Fibroblast of peridontal ligament (primary cell): ENCODE results near the gene IER5L.

Experiments
- DNase-seq: peaks from one replicate; pipeline ENCODE4 v3.0.0-alpha.2; 2010; ENCODE audit errors: extremely low read depth

IER5L gene

GRCh38 chr9:129178568-129179382, 714 bp upstream of the IER5L start:
- DNase-seq: no peak

DNA sequence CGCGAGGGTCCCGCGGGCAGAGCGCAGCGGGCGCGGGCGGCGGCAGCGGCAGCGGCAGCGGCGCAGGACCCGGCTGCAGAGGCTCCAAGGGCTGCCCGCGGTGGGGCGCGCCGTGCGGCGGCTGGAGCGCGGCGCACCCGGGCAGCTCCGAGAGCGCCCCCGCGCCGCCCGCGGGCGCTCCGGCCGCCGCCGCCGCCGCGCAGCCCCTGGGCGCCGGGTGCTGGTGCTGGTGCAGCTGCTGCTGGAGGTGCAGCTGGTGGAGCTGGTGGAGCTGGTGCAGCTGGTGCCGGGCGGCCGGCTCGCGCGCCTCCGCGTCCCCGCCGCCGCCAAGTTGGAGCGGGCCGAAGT, 644 bp downstream of the IER5L start:
- no peak for DNase-seq

DNA sequence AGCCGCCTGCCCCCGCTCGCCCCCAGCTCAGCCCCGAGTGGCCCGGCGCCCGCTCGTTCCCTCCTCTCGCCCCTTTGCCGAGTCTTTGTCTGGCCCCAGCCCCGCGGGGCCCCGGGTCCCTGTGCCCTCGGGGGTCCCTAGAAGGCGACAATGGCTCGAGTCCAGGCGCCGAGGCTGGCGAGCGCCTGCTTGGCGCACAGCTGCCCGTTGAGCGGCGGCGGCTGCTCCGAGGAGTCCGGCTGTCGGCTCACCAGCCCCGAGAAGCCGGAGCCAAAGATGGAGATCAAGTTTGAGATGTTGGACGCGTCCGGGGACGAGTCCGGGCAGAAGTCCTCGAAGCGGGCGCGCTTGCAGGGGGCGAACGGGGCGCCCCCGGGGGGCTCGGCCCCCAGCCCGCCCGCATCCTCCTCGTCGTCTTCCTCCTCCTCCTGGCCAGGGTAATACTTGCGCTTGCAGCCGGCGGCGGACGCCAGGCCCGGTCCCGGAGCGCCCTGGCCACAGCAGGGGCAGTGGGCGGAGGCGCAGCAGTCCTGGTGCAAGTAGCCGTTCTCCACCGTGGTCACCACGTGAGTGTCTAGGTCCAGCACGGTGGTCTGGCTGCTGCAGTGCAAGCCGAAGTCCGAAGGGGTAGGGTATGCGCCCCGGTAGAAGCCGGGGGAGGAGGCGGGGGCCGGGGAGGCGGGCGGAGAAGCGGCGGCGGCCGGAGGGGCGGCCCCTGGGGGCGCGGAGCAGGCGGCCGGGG, 1.2 kb downstream of the IER5L start:
- no peak for DNase-seq

- DNase-seq: peak; percentile 89
Observed at GRCh38 chr9:129175825-129176633, 2.0 kb downstream of the IER5L start.

- no peak for DNase-seq
Observed at GRCh38 chr9:129175515-129175824, 2.6 kb downstream of the IER5L start.

DNA sequence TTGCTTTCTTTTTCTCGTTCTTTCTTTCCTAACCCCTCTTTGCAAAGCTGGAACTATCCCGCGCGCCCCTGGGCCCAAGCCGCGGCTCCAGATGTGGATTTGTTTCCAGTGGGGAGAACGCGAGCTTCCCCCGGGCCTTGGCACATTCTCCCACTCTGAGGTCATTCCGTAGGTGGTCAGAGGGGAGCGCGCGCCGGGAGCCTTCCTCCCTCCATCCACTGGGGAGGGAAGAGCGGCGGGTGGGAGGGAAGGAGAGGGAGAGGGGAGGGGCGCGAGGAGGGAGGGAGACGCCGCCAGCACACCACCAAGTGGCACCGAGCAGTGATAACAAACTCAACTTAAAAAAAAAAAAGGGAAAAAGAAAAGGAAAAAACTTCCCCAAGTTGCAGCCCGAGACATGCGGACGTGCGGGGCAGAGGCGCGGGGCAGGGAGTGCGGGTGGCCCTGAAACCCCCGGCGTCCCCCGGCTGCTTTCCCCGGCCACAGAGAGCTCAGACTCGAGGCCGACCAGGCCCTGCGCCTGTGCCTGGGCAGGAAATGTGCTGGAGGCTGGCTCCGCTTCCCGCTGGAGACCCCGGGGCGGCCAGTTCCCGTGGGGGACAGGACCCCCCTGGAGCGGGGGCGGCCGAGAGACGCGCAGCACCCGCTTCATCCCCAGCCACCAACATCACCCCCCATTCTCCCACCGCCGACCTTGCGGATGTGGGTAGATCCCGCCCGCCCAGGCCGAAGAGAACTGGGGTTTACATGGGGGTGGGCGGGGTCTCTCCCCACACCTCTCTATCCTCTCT, 3.1 kb downstream of the IER5L start:
- DNase-seq: peak; percentile 92

GRCh38 chr9:129174102-129174723, 3.8 kb downstream of the IER5L start:
- peak; percentile 94 for DNase-seq

- DNase-seq: peak; percentile 22
Observed at GRCh38 chr9:129173296-129174101, 4.6 kb downstream of the IER5L start.

- DNase-seq: peak; percentile 11
Observed at GRCh38 chr9:129172816-129173215, 5.2 kb downstream of the IER5L start.

- peak; percentile 3 for DNase-seq
Observed at GRCh38 chr9:129171993-129172751, 5.9 kb downstream of the IER5L start.

DNA sequence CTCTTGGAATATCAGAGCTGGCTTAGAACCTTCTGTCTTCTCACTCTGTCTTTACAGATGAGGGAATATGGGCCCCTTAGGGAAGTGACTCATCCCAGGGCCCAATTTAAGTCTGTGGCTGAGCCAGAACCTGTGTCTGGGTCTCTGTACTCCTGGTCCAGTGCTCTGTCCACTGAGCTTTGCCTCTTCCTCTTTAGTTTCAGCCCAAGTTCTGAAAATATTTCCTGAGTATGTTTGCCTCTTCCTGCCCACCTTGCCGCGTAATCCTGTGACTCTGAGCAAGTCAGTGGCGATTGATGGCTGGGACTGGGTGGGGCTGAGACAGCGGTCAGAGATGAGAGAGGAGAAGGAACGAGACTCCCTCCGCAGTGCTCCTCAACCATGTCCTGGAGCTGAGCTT, 7.8 kb downstream of the IER5L start:
- DNase-seq: peak; percentile 45

DNA sequence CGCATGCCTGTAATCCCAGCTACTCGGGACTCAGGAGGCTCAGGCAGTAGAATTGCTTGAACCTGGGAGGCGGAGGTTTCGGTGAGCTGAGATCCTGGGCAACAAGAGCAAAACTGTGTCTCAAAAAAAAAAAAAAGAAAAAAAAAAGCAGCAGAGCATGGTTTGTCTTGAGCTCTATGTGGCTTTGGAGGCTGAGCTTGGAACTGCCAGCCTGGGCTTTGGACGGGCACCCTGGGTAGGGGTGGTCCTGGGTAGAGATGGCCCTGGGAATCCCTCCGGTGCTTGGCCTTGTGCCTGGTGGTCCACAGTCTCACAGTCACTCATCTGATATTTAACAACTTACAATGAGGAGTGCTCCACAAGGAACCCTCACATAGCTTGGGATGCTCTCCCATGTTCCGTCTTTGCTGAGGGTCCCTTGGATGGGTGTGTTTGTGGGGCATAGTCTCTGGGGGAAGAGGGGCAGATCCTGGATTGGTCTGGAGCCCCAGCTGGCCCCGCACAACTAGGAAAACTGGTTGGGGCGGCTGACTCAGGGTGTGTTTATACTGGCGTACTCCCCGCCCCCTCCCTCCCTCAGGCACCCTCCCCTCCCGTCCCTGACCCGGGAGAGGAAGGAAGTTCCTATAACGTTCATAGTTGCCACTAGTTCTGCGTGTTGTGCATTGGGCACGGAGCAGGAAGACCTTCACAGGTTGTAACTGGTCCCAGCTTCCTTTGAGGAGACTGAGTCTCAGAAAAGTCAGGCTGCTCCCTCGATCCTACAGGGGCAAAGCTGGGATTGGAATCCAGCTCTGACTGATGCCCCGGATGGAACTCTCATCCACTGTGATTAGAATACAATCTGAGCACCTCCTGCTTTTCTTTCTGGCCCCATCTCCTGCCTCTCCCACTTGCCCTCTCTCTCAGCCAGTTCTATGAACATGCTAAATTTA, 11.2 kb downstream of the IER5L start:
- peak; percentile 64 for DNase-seq

DNA sequence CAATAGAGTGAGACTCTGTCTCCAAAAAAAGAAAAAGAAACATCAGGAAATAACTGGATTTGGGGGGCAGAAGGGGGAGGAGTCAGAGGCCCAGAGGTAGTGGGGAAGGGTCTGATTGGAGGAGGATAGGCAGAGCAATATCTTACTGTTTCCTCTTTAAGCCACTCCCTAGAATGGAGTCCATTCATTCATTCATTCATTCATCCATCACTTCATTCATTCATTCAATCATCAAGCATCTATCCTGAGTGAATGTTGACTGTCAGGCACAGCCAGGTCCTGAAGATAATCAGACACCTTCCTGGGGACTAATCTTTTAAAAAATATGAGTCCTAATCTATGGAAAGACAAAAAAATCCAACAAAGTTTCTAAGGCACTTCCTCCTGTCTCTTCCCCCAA, 12.9 kb downstream of the IER5L start:
- no peak for DNase-seq

DNA sequence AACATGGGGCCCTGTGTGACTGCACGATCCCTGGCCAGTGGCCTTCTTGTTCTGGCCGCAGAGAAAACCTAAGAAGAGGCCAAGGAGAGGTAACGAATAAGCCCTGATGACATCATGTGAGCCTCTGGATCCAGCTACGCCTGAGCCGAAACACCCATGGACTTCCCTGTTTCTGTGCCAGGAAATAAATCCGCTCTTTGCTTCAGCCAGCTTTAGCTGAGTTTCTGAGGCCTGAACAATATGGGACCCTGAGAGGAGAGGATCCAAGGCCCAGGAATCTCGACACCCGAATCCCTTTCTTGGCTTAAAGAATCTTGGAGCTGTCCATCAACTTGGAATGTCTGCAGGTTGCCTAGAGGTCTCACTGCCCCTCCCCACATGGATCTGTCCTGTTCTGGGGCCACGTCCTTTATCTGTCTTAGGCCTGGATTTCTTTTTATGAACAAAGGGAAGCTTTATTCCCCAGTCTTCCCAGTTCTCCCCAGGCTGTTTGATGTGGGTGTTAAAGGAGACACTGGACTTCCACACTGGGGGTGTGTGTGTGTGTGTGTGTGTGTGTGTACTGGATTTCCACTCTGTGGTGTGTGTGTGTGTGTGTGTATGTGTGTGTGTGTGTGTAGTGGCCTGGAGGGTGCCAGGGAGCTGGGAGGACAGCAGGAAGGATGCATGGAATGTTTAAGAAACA, 13.7 kb downstream of the IER5L start:
- peak; percentile 23 for DNase-seq

DNA sequence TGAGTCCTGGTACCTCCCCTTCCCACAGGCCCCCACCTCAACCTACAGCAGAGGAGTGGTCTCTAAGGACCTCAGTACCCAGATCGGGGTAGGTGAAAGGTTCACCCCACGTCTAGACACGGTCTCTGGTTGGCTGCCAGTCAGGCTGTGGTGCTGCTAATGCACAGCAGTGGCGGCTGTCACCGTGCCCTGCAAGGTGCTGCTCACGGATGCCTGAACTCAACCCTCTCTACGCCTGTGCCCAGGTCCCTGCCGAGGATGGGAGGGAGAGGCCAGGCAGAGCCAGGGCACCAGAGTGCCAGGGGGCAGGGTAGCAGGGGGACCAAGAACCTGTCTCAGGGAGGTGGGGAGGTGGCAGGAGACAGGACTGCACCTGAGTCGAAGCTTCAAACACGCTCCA, 14.3 kb downstream of the IER5L start:
- DNase-seq: no peak

GRCh38 chr9:129163198-129163670, 14.8 kb downstream of the IER5L start:
- peak; percentile 38 for DNase-seq

GRCh38 chr9:129162497-129163197, 15.4 kb downstream of the IER5L start:
- DNase-seq: no peak
